ENCODE results near the gene TSR3.

The TSR3 gene

GRCh38 chr16:1325673-1326371, 25.9 kb downstream of the TSR3 start:
- no peak for DNase-seq (ENCODE audit: low read depth, low spot score)

GRCh38 chr16:1325261-1325660, 26.4 kb downstream of the TSR3 start:
- no peak for DNase-seq (ENCODE audit: low read depth, low spot score)

- DNase-seq (ENCODE audit: low read depth, low spot score), result no peak
These were observed 27.3 kb downstream of the TSR3 start for GRCh38 chr16:1324286-1324826.

GRCh38 chr16:1323296-1324239, 28.1 kb downstream of the TSR3 start:
- no peak for DNase-seq (ENCODE audit: low read depth, low spot score)

DNA sequence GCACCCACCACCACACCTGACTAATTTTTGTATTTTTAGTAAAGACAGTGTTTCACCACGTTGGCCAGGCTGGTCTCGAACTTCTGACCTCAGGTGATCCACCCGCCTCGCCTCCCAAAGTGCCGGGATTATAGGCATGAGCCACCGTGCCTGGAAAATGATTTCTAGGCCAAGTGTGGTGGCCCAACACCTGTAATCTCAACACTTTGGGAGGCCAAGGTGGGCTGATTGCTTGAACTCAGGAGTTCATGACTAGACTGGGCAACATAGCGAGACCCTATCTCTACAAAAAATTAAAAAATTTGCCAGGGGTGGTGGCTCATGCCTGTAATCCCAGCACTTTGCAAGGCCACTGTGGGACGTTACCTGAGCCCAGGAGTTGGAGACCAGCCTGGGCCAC, 29.3 kb downstream of the TSR3 start:
- no peak for DNase-seq (ENCODE audit: low read depth, low spot score)

DNA sequence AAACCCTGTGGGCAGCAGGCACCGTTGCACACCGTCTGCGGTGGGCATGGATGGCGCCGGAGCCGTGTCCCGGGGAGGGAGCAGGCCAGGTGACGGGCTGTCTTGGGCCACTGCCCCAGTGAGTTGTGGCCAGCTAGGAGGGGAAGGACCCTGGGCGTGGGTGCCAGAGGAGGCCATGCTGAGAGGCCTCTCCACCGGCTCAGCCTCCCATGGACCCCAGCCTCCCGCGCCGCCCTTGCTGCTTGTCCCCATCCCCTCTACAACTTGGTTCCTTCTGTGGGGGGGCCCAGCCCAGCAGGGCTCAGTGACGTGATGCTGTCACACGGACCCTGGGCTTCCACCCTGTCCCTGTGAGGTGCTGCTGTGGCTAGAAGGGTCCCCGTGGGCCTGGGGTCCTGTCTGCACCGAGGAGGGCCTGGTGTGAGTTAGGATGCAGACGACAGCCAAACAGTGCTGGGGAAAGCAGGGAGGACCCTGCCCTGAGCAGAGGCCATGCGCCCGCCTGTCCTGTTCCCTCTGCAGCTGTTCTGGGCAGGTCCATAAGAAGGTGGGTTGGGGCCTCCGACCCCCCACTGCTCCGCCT, 30.9 kb downstream of the TSR3 start:
- DNase-seq (ENCODE audit: low read depth, low spot score), result no peak

GRCh38 chr16:1320097-1320496, 31.6 kb downstream of the TSR3 start:
- no peak for DNase-seq (ENCODE audit: low read depth, low spot score)

DNA sequence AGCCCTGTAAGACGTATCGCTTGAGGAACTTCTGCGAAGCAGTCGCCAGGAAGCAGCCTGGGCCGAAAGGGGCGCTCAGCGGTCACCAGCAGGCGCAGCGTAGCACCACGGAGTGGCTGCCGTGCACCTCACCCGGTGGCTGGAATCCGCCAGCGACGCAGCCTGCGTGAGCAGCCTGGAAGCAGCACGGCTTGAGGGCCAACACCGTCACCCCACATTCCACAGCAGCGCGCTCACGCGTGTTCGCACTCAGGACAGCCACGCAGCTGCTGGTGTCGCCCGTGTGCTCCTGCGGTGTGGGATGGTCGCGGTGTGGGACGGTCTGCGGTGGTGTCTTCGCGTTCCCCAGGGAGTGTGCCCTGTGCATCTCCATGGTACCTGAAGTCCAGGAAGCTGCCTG, 32.6 kb downstream of the TSR3 start:
- no peak for DNase-seq (ENCODE audit: low read depth, low spot score)

DNA sequence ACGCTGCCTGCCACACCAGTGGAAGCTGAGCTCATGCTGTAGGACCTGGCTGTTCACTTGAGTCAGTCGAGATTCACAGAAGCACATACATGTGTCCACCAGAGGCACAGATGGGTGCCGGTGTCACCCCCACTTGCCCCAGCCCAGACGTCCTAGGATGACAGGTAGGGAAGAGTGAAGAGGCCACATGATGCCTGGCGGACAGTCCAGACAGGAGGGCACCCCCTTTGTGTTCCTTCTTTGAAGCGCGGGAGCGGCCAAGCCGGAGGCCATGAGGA, 33.5 kb downstream of the TSR3 start:
- no peak for DNase-seq (ENCODE audit: low read depth, low spot score)

- no peak for DNase-seq (ENCODE audit: low read depth, low spot score)
These were observed 34.0 kb downstream of the TSR3 start for GRCh38 chr16:1317479-1318267.

GRCh38 chr16:1316033-1316405, 35.7 kb downstream of the TSR3 start:
- DNase-seq (ENCODE audit: low read depth, low spot score), result no peak

DNA sequence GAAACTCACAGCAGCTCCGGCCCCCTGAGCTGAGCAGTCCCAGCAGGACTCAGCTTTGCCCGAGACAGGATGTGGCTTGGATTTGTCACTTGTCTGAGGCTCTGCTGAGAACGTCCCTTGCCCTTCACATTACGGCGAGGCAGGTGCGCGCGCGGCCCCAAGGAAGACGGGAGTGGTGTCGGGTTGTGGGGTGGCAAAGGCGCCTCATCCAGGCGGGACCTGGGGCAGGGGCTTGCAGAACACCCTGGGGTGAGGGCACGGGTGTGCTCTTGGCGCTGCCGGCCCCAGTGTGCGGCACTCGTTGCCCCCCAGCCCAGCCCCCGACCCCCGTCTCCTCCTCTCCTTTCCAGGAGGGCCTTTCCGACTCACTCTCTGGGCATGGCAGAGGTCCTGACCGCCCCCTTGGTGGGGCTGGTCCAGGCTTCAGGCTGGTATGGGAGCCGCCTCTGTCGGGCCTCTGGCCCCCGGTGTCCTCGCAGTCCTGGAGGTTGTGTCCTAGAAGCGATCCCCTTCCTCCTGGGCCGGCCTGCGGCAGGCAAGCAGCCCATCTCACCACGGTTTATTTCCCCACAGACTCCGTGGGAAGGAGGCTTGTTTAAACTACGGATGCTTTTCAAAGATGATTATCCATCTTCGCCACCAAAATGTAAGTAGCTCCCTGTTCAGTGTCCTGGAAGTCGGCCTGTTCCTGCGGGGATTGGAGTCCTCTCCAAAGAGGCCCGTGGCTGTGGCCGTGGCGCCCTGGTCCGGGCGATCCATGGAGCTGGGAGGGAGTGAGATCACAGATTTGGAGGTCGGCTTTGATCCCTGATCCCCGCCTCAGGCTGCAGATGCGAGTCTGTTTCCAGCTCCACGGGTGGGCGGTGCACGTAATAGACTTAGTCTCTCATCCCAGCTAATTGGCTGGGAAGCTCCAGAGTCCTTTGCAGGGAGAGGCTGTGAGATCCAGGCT, 36.3 kb downstream of the TSR3 start:
- DNase-seq (ENCODE audit: low read depth, low spot score), result no peak

DNA sequence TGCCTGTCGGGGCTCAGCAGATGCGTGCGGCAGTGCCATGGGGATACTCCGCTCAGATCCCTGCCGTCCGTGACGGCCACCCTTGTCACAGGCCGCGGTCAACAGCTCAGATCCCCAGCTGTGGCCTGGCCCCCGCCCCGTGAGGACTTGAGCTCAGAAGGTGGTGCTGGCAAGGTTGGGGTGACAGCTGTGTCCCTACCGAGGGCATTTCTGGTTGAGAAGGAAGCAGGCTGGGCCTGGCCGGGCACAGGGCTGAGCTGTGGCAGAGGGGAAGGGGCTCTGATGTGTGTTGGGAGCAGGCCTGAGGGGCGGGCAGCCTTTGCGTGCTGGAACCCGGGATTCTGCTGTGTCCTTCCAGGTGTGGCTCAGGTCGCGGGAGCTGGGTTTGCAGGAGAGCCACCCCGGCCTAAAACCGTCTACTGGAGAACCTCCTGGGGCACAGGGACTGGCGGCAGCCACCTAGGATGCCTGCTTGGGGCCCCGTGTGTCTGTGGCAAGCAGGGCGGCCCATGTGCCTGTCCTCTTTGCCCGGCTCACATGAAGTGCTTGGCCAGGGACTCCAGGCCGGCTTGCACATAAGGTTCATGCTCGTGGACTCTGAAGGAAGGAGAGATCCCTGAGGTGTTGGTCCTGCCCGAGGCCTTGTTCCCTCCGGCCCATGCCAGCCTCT, 37.1 kb downstream of the TSR3 start:
- DNase-seq (ENCODE audit: low read depth, low spot score), result no peak

GRCh38 chr16:1313721-1314369, 37.8 kb downstream of the TSR3 start:
- DNase-seq (ENCODE audit: low read depth, low spot score), result no peak

DNA sequence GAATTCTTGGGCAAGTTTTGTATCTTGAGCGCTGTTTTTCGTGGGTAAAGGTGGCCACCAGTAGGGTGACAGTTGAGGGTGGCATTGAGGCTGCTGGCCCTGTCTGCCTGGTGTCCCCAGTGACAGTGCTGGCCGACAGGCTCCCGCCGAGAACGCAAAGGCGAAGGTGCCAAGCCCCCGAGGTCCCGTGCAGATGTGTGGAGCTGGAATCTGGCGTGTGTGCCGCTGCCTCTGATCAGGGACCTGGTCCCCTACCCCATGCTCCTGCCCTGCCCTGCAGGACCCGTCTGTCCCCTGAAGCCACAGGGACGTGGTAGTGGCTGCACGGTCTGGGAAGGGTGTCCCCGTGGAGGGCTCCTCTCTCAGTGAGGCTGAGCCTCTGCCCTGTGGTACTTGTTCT, 38.8 kb downstream of the TSR3 start:
- DNase-seq (ENCODE audit: low read depth, low spot score), result no peak

DNA sequence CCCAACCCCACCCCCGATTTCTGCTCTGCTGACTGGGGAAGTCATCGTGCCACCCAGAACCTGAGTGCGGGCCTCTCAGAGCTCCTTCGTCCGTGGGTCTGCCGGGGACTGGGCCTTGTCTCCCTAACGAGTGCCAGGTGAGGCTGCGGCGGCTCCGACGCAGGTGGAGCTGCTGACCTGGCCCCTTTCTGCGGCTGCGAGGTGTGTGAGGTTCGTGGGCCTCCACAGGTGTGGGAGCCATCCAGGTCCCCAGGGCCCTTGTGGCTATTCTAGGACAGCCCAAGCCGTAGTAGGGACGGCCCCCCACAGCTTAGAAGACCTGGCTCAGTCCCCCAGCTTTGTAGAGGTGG, 39.2 kb downstream of the TSR3 start:
- no peak for DNase-seq (ENCODE audit: low read depth, low spot score)

DNA sequence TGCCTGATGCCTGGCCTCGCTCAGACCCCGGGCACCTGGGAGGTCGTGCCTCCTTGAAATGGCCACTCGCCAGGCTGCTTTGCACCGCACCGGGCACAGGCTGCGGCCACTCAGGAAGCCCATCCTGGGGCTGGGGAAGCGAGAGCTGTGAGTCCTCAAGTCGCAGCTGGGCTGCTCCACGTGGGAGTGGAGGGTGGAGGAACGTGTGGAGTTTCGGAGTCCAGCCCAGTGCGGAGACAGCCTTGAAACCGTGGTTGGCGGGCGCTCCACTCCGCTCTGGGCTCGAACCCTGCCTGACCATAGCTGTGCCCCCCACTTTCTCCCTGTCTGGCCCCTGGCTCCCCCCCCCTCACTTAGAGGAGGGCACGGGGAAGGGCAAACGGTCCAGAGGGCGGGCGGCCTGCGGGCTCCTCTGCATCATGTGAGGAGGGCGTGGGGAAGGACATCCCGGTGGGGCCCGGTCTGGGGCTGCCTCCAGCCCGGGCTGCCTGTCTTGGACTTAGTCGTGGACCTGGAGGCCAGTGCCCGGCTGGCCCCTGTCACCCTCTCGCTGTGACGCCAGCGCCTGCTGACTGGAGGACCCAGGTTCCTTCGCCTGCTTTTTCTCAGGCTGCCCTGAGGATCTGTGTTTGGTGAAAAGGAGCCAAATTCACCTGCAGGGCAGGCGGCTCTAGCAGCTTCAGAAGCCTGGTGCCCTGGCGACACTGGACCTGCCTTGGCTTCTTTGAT, 39.8 kb downstream of the TSR3 start:
- DNase-seq (ENCODE audit: low read depth, low spot score), result no peak

DNA sequence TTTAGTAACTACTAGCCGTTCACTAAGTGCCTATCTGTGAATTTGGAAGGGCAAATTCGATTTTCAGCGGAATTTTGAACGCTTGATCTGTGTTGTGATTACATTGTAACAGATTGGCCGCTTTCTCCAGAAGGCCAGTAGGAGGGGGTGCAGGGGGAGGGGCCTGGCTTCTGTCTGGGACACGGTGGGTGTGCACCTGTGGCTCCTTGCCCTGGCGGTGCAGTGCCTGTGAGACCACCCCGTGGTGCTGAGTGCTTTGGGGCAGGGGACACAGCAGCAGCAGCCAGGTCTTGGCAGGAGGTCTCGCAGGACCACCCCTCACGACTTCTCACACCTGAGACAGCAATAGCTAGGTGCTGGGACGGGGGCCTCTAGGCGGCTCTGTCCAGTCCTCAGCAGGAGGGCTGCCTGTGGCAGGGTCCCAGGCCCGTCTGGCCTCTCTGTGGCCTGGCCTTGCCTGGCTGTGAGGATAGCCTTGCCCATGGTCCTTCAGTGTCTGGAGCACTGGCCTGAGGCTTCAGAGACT, 40.4 kb downstream of the TSR3 start:
- no peak for DNase-seq (ENCODE audit: low read depth, low spot score)

- DNase-seq (ENCODE audit: low read depth, low spot score), result no peak
These were observed 40.9 kb downstream of the TSR3 start for GRCh38 chr16:1310832-1311200.

Measured in iPS DF 19.7 (cell line).